ENCODE data around the gene SRGAP1. TPM values are rescaled to one million over a fixed set of nuclear protein-coding genes. Genes with fewer than 3 reads are reported as not detected.

The SRGAP1 gene
- total RNA-seq, 1 donor from 2014 or later, result 3.0 TPM

DNA sequence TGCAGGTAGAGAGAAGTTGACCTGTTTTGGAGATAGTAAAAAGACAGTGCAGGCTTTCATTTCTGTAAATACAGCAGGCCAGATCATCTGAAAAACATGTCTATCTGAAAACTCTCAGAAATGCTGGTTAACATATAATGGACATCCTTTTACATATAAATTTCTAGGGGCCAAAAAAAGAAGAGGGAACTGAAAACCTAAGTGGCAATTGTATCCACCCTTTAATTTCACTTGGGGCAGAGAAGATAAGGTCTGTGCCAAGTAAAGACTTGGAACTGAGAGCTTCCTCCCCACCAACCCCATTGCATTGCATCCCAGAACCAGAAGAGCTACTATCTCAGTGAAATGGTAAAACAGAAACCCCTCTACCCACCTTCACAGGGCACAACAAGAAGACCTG, 141.0 kb downstream of the SRGAP1 start:
- Mint-ChIP-seq H3K9me3 (no peaks in the 10 kb centered on the region), H3K27ac (no peak overlapping the region), H3K36me3 (peaks cover 9% of the 10 kb centered on the region), H3K27me3 (ENCODE audit: insufficient read depth, low read depth) (no peaks in the 10 kb centered on the region), H3K4me3 (no peak overlapping the region), H3K4me1 (peaks cover 3% of the 10 kb centered on the region)
- TF ChIP-seq, protein P1, sequence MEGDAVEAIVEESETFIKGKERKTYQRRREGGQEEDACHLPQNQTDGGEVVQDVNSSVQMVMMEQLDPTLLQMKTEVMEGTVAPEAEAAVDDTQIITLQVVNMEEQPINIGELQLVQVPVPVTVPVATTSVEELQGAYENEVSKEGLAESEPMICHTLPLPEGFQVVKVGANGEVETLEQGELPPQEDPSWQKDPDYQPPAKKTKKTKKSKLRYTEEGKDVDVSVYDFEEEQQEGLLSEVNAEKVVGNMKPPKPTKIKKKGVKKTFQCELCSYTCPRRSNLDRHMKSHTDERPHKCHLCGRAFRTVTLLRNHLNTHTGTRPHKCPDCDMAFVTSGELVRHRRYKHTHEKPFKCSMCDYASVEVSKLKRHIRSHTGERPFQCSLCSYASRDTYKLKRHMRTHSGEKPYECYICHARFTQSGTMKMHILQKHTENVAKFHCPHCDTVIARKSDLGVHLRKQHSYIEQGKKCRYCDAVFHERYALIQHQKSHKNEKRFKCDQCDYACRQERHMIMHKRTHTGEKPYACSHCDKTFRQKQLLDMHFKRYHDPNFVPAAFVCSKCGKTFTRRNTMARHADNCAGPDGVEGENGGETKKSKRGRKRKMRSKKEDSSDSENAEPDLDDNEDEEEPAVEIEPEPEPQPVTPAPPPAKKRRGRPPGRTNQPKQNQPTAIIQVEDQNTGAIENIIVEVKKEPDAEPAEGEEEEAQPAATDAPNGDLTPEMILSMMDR (IDR thresholded peaks at IDR 0.05), result no peak
- no peak for TF ChIP-seq EZH2 (IDR thresholded peaks at IDR 0.05)
- TF ChIP-seq EZH2phosphoT487 (IDR thresholded peaks at IDR 0.05), result no peak
- Histone ChIP-seq H3K4me3 (no peak overlapping the region), H2AFZ (replicated peaks) (no peak overlapping the region), H3K4me1 (no peaks in the 10 kb centered on the region), H4K20me1 (ENCODE audit: low read depth) (no peaks in the 10 kb centered on the region), H3K4me2 (no peak overlapping the region), H3K9me3 (ENCODE audit: low read depth) (no peaks in the 10 kb centered on the region), H3K36me3 (no peaks in the 10 kb centered on the region), H3K79me2 (ENCODE audit: low read depth) (no peaks in the 10 kb centered on the region), H3K27ac (no peak overlapping the region), H3K9ac (no peak overlapping the region), H3K27me3 (no peaks in the 10 kb centered on the region), H3F3A (ENCODE audit: low read depth) (no peaks in the 10 kb centered on the region)
- no peak for DNase-seq (ENCODE audit: low spot score)

DNA sequence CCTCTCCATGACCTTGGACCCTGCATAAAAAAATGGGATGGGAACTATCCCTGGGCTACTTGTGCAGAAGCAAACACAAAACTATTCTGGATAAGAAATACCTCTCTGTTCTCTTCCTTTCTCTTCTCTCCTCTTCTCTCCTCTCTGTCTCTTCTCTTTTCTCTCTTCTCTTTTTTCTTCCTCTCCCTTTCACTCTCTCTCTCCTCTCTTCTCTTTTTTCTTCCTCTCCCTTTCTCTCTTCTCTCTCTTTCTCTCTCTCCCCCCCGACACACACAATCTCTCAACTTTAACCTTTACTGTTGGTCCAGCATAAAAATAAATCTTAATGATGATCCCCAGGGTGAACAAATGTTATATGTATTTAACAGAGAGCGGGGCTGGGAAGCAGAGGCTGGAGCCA, 141.4 kb downstream of the SRGAP1 start:
- peaks cover 10% of the 10 kb centered on the region for H3K36me3 Mint-ChIP-seq
- Histone ChIP-seq H3K4me2 (no peak overlapping the region), H4K20me1 (ENCODE audit: low read depth) (no peaks in the 10 kb centered on the region), H2AFZ (replicated peaks) (no peak overlapping the region), H3K79me2 (ENCODE audit: low read depth) (no peaks in the 10 kb centered on the region), H3K27me3 (no peaks in the 10 kb centered on the region), H3K4me1 (no peaks in the 10 kb centered on the region), H3K9ac (no peak overlapping the region), H3K36me3 (no peaks in the 10 kb centered on the region), H3F3A (ENCODE audit: low read depth) (no peaks in the 10 kb centered on the region), H3K4me3 (no peak overlapping the region), H3K27ac (no peak overlapping the region), H3K9me3 (ENCODE audit: low read depth) (no peaks in the 10 kb centered on the region)
- peak overlapping the region; percentile 7 for H3K27ac Mint-ChIP-seq
- TF ChIP-seq EZH2 (IDR thresholded peaks at IDR 0.05), result no peak
- TF ChIP-seq, protein P1 (IDR thresholded peaks at IDR 0.05), result no peak
- no peak for TF ChIP-seq EZH2phosphoT487 (IDR thresholded peaks at IDR 0.05)
- no peak for DNase-seq (ENCODE audit: low spot score)
- H3K27me3 Mint-ChIP-seq (ENCODE audit: insufficient read depth, low read depth), result no peaks in the 10 kb centered on the region
- H3K4me3 Mint-ChIP-seq, result no peak overlapping the region
- H3K9me3 Mint-ChIP-seq, result no peaks in the 10 kb centered on the region
- peaks cover 3% of the 10 kb centered on the region for H3K4me1 Mint-ChIP-seq

DNA sequence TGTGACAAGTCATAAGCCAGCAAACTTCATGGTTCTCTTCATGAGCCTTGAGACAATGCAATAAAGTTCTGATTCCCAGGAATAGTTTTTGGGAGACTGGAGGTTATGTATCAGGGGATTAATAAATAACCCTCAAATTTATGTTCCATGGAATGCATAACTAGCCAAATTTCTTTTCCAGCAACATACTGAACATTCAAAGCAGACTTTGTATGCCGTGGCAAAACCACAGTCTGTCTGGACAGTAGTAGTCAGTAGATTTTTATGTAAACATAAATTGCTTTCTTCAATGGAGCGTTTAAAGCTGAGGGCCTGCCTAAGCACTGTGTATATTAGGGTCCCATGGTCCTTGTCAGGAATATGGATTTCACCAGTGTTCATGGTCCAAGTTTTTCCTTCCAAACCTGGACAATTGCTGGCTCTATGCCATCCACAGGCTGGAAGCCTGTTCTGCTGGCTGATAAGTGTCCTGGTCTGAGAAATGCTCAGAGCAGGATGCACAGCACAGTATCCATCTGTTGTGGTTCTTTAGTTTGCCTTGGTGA, 144.9 kb downstream of the SRGAP1 start:
- H3K36me3 ChIP-seq, result no peaks in the 10 kb centered on the region
- no peak overlapping the region for H2AFZ ChIP-seq (replicated peaks)
- H4K20me1 ChIP-seq (ENCODE audit: low read depth), result no peaks in the 10 kb centered on the region
- no peak overlapping the region for H3K4me3 ChIP-seq
- H3K9me3 ChIP-seq (ENCODE audit: low read depth), result no peaks in the 10 kb centered on the region
- no peak overlapping the region for H3K27ac Mint-ChIP-seq
- no peaks in the 10 kb centered on the region for H3F3A ChIP-seq (ENCODE audit: low read depth)
- H3K36me3 Mint-ChIP-seq, result peaks cover 22% of the 10 kb centered on the region
- H3K4me3 Mint-ChIP-seq, result no peak overlapping the region
- no peak overlapping the region for H3K4me2 ChIP-seq
- H3K79me2 ChIP-seq (ENCODE audit: low read depth), result no peaks in the 10 kb centered on the region
- no peak overlapping the region for H3K9ac ChIP-seq
- peaks cover 15% of the 10 kb centered on the region for H3K4me1 ChIP-seq
- H3K27me3 Mint-ChIP-seq (ENCODE audit: insufficient read depth, low read depth), result no peaks in the 10 kb centered on the region
- no peaks in the 10 kb centered on the region for H3K27me3 ChIP-seq
- TF ChIP-seq, protein P1 (IDR thresholded peaks at IDR 0.05), result no peak
- TF ChIP-seq EZH2 (IDR thresholded peaks at IDR 0.05), result no peak
- TF ChIP-seq EZH2phosphoT487 (IDR thresholded peaks at IDR 0.05), result no peak
- H3K4me1 Mint-ChIP-seq, result peaks cover 10% of the 10 kb centered on the region
- H3K9me3 Mint-ChIP-seq, result no peaks in the 10 kb centered on the region
- no peak for DNase-seq (ENCODE audit: low spot score)
- H3K27ac ChIP-seq, result no peak overlapping the region
